SK-MEL-5 (cell line): ENCODE data around the gene ATG101. TPM values are rescaled to one million over a fixed set of nuclear protein-coding genes. Genes with fewer than 3 reads are reported as not detected.

ENCODE experiments used
- DNase-seq: peaks from one replicate; pipeline ENCODE4 v3.0.0-alpha.2; 2016; ENCODE audit warnings: low read depth, low spot score
- in situ Hi-C: cut with HindIII; loops from 2 replicates; pipeline ENCODE4 v1.10.0; 2016; ENCODE audit warnings: low sequenced_read_pairs, high pct_unique_total_duplicates, low pct_unique_long_range_greater_than_20kb
- total RNA-seq: library from RNA; depleted of rRNA; stranded (reverse); fragments of >200 nt; shearing (Covaris generic); gene quantifications from 2 replicates; pipeline ENCODE4 v1.2.3, GENCODE V29; 2014; rRNA removed

Gene ATG101
- total RNA-seq, 1 experiment from 2014 or later: 90.4 TPM

DNA sequence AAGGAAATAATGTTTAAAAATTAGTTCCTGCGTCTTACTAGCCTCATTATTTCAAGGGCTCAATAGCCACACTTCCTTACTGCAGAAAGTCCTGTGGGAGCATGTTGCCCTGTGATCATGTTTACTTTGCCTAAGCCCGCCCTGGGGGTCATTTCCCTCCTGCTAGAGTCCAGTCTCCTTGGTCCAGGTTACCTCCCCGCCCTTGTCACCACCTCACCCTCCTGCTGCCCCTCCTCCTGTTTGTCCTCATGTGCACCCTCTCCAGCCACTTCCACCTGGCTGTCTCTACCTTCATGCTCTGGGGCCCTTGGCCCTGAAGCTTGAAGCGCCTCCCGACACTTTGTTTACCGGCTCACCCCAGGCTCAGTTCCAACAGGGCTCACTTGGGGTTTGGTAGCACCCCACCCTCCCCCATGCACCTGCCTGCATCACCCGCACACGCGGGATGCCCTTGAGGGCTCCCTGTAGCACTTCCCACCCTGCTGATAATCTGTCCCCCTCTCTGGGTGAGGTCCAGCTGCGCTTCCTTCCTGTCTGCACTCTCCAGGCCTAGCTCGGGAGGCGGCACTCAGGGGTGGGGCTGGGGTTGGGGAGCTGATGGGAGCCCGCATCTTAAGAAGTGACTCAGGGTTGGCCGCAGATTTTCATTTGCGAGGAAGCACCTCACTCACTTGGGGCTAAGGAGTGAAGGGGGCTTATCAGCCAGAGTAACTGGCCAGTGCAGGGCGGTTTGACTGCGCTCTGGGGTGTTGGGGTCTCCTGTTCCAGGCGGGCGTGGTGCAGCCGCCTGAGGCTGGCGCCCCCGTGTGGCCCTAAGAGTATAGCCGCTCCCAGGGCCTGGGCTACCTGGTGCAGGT lies 49.8 kb downstream of the ATG101 start:
- peak; percentile 55 for DNase-seq
- in situ Hi-C loops: no loop called here

DNA sequence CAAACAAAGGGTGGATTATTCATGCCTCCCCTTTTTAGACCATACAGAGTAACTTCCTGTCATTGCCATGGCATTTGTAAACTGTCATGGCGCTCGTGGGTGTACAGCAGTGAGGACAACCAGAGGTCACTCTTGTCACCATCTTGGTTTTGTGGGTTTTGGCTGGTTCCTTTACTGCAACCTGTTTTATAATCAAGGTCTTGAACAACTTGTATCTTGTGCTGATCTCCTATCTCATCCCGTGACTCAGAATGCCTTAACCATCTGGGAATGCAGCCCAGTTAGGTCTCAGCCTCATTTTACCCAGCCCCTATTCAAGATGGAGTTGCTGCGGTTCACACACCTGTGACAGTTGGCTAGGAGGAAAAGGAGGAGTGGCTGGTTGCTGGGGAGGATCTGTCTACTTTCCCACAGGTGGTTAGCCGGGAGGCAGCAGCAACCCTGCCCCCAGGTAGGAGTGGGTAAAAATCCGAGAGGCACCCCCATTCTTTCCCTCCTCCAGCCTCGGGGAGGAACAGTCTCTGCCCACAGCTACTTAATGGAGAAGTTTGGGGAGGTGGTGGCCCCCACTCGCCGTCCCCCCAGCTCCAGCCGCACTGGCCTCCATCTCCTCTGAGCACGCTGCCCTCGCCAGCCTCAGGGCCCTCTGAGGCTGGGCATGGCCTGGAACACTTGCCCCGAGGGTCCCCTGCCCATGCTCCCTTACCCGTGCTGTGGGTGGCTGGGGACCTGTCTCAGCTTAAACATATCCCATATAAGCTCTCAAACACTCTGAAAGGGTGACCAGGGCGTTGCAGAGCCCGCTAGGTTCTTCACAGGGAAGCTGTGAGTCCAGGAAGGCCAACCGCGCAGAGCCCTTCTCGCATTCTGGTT lies 51.4 kb downstream of the ATG101 start:
- DNase-seq: peak; percentile 16
- in situ Hi-C loops: no loop called here

DNA sequence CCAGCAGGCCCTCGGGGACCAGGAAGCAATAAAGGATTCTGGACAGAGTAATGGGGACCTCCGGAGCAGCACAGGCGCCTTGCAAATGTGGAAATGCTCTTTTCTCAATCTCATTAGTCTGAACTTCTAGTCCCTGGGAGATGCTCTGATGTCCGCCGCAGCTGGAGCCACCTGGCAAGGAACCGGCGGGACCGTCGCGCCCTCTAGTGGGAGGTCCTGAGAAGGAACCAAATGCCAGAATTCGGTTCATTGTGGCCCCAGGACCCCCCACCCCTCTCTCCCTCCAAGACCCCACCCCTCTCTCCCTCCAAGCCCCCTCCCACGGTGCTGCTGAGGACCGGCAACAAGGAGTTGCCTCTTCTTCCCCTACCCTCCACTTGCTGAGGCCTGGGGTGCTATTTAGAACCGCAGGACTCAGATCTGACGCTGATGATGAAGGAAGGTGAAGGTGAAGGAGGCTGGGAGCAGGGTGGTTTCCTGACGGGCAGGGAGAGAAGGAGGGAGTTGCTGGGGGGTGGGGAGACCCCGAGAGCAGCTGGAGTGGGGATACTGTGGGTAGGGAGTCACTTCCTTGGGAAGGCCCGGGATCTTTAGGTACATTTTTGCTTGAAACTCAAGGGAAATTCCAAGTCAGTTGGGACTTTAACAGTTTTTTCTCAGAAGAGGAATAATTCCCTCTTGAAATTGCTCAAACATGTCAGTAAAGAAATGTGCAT lies 52.2 kb downstream of the ATG101 start:
- peak; percentile 68 for DNase-seq
- in situ Hi-C loops: no loop called here

DNA sequence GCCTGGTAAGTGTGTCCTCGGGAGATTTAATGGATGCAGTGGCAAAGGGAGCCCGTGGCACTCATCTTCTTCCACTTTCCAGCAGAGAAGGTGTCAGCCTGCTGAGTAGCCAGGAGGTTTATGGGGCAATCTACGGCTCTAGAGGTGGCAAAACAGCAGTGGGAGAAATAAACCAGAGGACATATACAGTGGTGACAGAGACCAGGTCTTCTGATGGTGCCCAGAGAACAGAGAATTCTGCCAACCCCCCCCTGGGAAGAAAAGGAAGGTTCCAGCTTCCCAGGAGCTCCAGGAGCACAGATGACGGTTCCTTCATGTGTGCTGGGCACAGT lies 52.7 kb downstream of the ATG101 start:
- no peak for DNase-seq
- in situ Hi-C loops: no loop called here

DNA sequence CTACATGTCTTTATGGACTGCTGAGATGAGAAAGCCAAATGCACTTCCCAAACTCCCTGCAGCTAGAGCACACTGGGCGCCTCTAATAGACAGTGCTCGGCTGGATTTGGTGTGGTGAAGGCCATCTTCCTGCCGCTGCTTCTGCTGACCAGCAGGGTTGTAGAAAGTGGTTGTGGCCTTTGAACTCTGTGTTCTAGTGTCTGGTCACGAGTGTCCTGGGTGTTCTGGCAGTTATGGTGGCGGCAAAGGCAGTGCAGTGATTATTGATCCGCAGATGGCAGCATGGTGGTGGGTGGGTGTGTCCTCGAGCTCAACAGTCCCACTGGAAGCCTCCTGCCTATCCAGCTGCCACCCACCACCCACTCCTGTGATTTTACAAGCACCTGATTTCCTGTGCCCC lies 53.1 kb downstream of the ATG101 start:
- DNase-seq: no peak
- in situ Hi-C loops: no loop called here

DNA sequence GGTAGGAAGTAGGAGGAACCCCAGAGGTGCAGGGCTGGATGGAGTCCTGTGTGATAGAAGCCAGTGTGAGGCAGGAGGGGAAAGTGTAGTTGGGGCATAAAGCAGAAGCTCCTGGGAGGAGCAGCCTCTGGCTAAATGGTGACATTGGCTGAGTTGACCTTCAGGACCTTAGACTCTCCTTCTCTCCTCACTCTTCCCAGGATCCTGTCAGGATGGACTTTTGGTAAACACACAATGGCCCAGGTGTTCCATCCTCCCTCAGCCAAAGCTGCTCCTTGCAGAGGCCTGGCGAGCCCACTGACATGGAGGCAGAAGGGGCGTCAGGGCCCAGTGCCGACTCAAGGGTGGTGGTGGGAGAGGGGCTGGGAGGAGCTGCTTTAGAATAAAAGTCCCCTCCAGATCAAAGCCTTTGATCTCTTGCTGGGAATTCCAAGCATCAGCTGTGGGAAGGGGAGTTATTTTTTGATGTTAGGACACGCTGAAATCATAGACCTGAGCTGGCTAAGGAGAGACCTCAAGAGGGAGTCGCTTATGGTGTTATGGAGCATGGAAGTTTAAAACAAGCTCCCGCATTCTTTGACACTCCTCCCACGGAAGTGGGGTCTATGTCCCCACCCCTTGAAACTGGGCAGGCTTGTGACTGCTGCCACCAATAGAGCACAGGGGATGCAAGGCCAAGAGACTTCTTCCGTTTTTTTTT lies 53.9 kb downstream of the ATG101 start:
- no peak for DNase-seq
- in situ Hi-C loops: no loop called here

DNA sequence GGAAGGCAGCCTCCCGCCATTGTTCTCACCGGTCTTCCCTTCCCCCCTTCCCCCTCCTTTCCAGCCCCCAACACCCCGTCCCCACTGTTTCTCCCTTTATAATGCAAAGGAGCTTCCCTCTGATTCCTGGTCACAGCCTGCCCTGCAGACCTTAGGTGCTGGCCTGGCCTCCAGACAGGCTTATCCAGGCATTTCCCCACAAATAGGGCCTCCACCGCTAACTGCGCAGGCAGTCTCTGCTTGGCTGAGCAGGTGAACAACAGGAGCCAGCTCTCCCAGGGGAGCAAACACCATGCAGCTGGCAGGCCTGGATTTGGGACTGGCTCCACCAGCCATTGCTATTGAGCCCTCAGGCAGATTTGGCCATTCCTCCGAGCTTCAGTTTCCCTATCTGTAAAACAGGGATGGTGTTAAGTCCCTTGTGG lies 55.7 kb downstream of the ATG101 start:
- no peak for DNase-seq

DNA sequence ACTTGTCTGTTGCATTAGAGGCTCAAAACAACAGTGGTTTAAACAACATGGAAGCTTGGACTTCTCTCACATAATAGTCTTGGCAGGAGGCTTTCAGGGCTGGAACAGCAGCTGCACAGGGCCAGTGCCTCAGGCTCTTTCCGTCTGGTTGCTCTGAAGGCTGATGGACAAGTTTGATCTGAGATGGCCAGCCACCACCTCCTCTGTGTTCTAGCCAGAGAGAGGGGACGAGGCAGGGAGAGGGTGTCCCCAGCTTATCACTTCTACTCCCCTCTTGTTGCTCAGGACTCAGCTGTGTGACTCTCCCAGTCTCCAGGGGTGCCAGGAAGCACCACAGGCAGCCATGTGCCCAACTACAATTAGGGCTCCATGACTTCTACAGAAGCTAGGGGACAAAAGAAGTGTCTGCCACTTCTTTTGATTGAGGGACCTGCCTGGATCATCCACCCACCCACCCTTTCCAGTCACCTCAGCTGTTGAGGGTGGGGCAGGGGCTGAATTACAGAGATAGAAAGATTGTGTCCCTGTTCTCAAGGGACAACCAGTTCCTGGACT lies 56.3 kb downstream of the ATG101 start:
- in situ Hi-C loops: no loop called here
- DNase-seq: no peak

More for the DNA sequence above, 55.7 kb downstream of the ATG101 start:
- in situ Hi-C loops: no loop called here

Other genes starting within 250 kb of the ATG101 start
- 0.21 and 0.24 TPM in 2 replicates for gene FIGNL2, start 221.3 kb upstream of the ATG101 start, total RNA-seq
- not detected in 2 replicates for gene ANKRD33, start 181.9 kb upstream of the ATG101 start, total RNA-seq
- gene ACVRL1, start 162.5 kb upstream of the ATG101 start, total RNA-seq: 0.05 TPM in 1 of 2 replicates, not detected in the other
- 6.3 and 6.4 TPM in 2 replicates for gene ACVR1B, start 118.3 kb upstream of the ATG101 start, total RNA-seq
- gene TAMALIN, start 63.0 kb upstream of the ATG101 start, total RNA-seq: 25.5 and 26.7 TPM in 2 replicates
- 33.5 and 35.4 TPM in 2 replicates for gene NR4A1, start 18.5 kb upstream of the ATG101 start, total RNA-seq
- not detected in 2 replicates for gene SMIM41, start 9.7 kb downstream of the ATG101 start, total RNA-seq
- 0.11 TPM in 2 replicates for gene KRT80, start 122.0 kb downstream of the ATG101 start, total RNA-seq
- gene KRT7, start 163.3 kb downstream of the ATG101 start, total RNA-seq: not detected in 2 replicates
- gene KRT86, start 204.7 kb downstream of the ATG101 start, total RNA-seq: not detected in 2 replicates
- gene KRT81, start 221.6 kb downstream of the ATG101 start, total RNA-seq: 0.16 TPM in 1 of 2 replicates, not detected in the other